H1 (cell line): ENCODE measurements around the gene IFT122. TPM values are rescaled to one million over a fixed set of nuclear protein-coding genes. Genes with fewer than 3 reads are reported as not detected.

ENCODE experiments used
- CTCF ChIA-PET: fragments of 300-600 bp; sonication (Branson Sonifier 250); formaldehyde crosslinking; loops from one replicate; lab custom pipeline; 2021; ENCODE audit not compliant: partially characterized antibody; lab: Charles Lee
- POLR2A ChIA-PET: fragments of 300-600 bp; sonication (Branson Sonifier 250); formaldehyde crosslinking; loops from one replicate; lab custom pipeline; 2021; ENCODE audit warnings: inconsistent platforms; ENCODE audit not compliant: partially characterized antibody; lab: Charles Lee
- DNase-seq, 2 experiments: peaks; one replicate each; pipeline versions ENCODE4 v3.0.0 to v3.0.0-alpha.2; 2010 to 2022; ENCODE audit warnings: low spot score in 2 of 2, low read depth in 1 of 2, mixed read lengths in 1 of 2
- FAIRE-seq: peaks from 2 replicates; lab custom pipeline; 2011; peaks lifted over from hg19 to GRCh38; lab: Jason Lieb, UNC
- H2AFZ ChIP-seq: 2 replicates; pipeline ENCODE4 v1.8.1; 2012; ENCODE audit warnings: low read length, inconsistent platforms
- H2AK5ac ChIP-seq: 2 replicates; pipeline ENCODE4 v1.6.1; 2013; ENCODE audit warnings: low read depth, low read length
- H2BK120ac ChIP-seq: replicated peaks from 2 replicates; pipeline ENCODE3; 2013; ENCODE audit warnings: low read depth, low read length, inconsistent platforms
- H2BK12ac ChIP-seq: 2 replicates; pipeline ENCODE4 v1.6.1; 2013; ENCODE audit warnings: low read depth, low read length
- H2BK15ac ChIP-seq: 2 replicates; pipeline ENCODE4 v1.6.1; 2013; ENCODE audit warnings: low read length
- H2BK20ac ChIP-seq: 2 replicates; pipeline ENCODE4 v1.6.1; 2013; ENCODE audit warnings: low read length
- H2BK5ac ChIP-seq: 2 replicates; pipeline ENCODE4 v1.6.1; 2013; ENCODE audit warnings: low read depth, low read length
- H3K14ac ChIP-seq: 2 replicates; pipeline ENCODE4 v1.6.1; 2013; ENCODE audit warnings: inconsistent platforms; ENCODE audit not compliant: insufficient read length
- H3K18ac ChIP-seq: 2 replicates; pipeline ENCODE4 v1.6.1; 2013; ENCODE audit warnings: low read length; ENCODE audit errors: extremely low read depth
- H3K23ac ChIP-seq: 2 replicates; pipeline ENCODE4 v1.6.1; 2013; ENCODE audit warnings: inconsistent platforms; ENCODE audit not compliant: insufficient read length
- H3K23me2 ChIP-seq: 2 replicates; pipeline ENCODE4 v1.6.1; 2013; ENCODE audit warnings: low read depth, low read length
- H3K27ac ChIP-seq: 2 replicates; pipeline ENCODE4 v1.6.1; 2011; ENCODE audit warnings: low read depth, low read length, inconsistent platforms
- H3K27me3 ChIP-seq, 4 experiments: replicated peaks in 1 of 4; 1 replicate in 1 of 4; 2 replicates in 3 of 4; pipeline versions ENCODE4 v1.6.1 to v1.8.1; 2011 to 2013; ENCODE audit warnings: low read length in 3 of 4, mild to moderate bottlenecking in 3 of 4, inconsistent platforms in 2 of 4, mixed read lengths in 2 of 4, moderate library complexity in 1 of 4; ENCODE audit not compliant: control insufficient read depth in 3 of 4, insufficient read depth in 3 of 4; ENCODE audit errors: extremely low read depth in 1 of 4
- H3K36me3 ChIP-seq, 4 experiments: 2 replicates each; pipeline versions ENCODE4 v1.6.1 to v1.8.1; 2011 to 2013; ENCODE audit warnings: mild to moderate bottlenecking in 4 of 4, low read length in 3 of 4, moderate library complexity in 2 of 4, control low read depth in 1 of 4, inconsistent platforms in 1 of 4; ENCODE audit not compliant: insufficient read depth in 4 of 4, control insufficient read depth in 2 of 4
- H3K4ac ChIP-seq: replicated peaks from 2 replicates; pipeline ENCODE3; 2013; ENCODE audit warnings: low read length, low read depth, mixed read lengths, inconsistent platforms; ENCODE audit not compliant: insufficient read length
- H3K4me1 ChIP-seq, 4 experiments: replicated peaks in 1 of 4; 1 replicate in 1 of 4; 2 replicates in 3 of 4; pipeline versions ENCODE4 v1.6.1 to v1.8.1; 2011 to 2013; ENCODE audit warnings: low read length in 3 of 4, inconsistent platforms in 2 of 4, mixed read lengths in 1 of 4; ENCODE audit not compliant: insufficient read depth in 4 of 4, control insufficient read depth in 3 of 4
- H3K4me2 ChIP-seq, 2 experiments: 2 replicates each; pipeline versions ENCODE4 v1.6.1 to v1.8.1; 2011 to 2013; ENCODE audit warnings: low read depth in 2 of 2, low read length in 2 of 2, control low read depth in 1 of 2, inconsistent platforms in 1 of 2, mild to moderate bottlenecking in 1 of 2; ENCODE audit not compliant: insufficient read depth in 1 of 2
- H3K4me3 ChIP-seq, 4 experiments: fragments of 200-600, 300-600 bp in 1 of 4; sonication (generic), shearing (Covaris generic), sonication (Bioruptor Twin) in 1 of 4; 2 replicates each; pipeline versions ENCODE4 v1.5.1 to v1.8.1; 2011 to 2016; ENCODE audit warnings: low read length in 4 of 4, low read depth in 3 of 4, control low read depth in 2 of 4, inconsistent platforms in 2 of 4, mild to moderate bottlenecking in 2 of 4, mixed read lengths in 1 of 4, moderate library complexity in 1 of 4; ENCODE audit not compliant: insufficient read depth in 2 of 4; ENCODE audit errors: extremely low read depth in 1 of 4
- H3K56ac ChIP-seq: replicated peaks from 2 replicates; pipeline ENCODE3; 2013; ENCODE audit warnings: low read depth, mild to moderate bottlenecking, mixed read lengths, low read length, inconsistent platforms; ENCODE audit not compliant: insufficient read length
- H3K79me1 ChIP-seq: 2 replicates; pipeline ENCODE4 v1.6.1; 2013; ENCODE audit warnings: low read depth, low read length, control low read depth
- H3K79me2 ChIP-seq, 2 experiments: 2 replicates each; pipeline versions ENCODE4 v1.6.1 to v1.8.1; 2012 to 2013; ENCODE audit warnings: low read length in 2 of 2, mild to moderate bottlenecking in 2 of 2, inconsistent platforms in 1 of 2; ENCODE audit not compliant: insufficient read depth in 2 of 2, control insufficient read depth in 1 of 2
- H3K9ac ChIP-seq, 4 experiments: replicated peaks in 1 of 4; 1 replicate in 1 of 4; 2 replicates in 3 of 4; pipeline versions ENCODE4 v1.6.1 to v1.8.1; 2011 to 2013; ENCODE audit warnings: low read depth in 3 of 4, low read length in 3 of 4, control low read depth in 2 of 4, mild to moderate bottlenecking in 2 of 4, moderate library complexity in 2 of 4, inconsistent platforms in 1 of 4; ENCODE audit errors: extremely low read depth in 1 of 4
- H3K9me3 ChIP-seq, 2 experiments: 2 replicates each; pipeline versions ENCODE4 v1.6.1 to v1.8.1; 2012 to 2013; ENCODE audit warnings: mild to moderate bottlenecking in 2 of 2, moderate library complexity in 2 of 2, control low read depth in 1 of 2, inconsistent platforms in 1 of 2, low read depth in 1 of 2, low read length in 1 of 2, mixed read lengths in 1 of 2; ENCODE audit not compliant: insufficient read depth in 2 of 2
- H4K20me1 ChIP-seq, 2 experiments: replicated peaks in 1 of 2; 2 replicates each; pipeline versions ENCODE3 to v1.8.1; 2011 to 2013; ENCODE audit warnings: inconsistent platforms in 2 of 2, low read length in 2 of 2, mild to moderate bottlenecking in 1 of 2; ENCODE audit not compliant: insufficient read depth in 2 of 2, control insufficient read depth in 1 of 2
- H4K5ac ChIP-seq: 2 replicates; pipeline ENCODE4 v1.6.1; 2013; ENCODE audit warnings: low read length, low read depth, mixed read lengths, inconsistent platforms; ENCODE audit not compliant: insufficient read length
- H4K8ac ChIP-seq: 2 replicates; pipeline ENCODE4 v1.8.0; 2013; ENCODE audit warnings: mild to moderate bottlenecking, moderate library complexity, low read length, inconsistent platforms; ENCODE audit not compliant: insufficient read depth; ENCODE audit errors: extremely low read depth
- H4K91ac ChIP-seq: replicated peaks from 2 replicates; pipeline ENCODE3; 2013; ENCODE audit warnings: low read length, mixed read lengths, inconsistent platforms; ENCODE audit not compliant: insufficient read length
- CREB1 ChIP-seq: IDR thresholded peaks from 2 replicates; pipeline ENCODE4 v1.6.1; 2012; ENCODE audit warnings: inconsistent platforms
- EZH2 ChIP-seq: fragments of 200-600 bp; sonication (generic); IDR thresholded peaks from 2 replicates; pipeline ENCODE4 v1.7.1; 2012; ENCODE audit warnings: low read depth, mild to moderate bottlenecking, moderate library complexity, low read length, inconsistent platforms; ENCODE audit not compliant: severe bottlenecking
- TAF1 ChIP-seq: IDR thresholded peaks from 2 replicates; pipeline ENCODE4 v1.6.1; 2011; ENCODE audit warnings: mild to moderate bottlenecking, low read depth, low read length
- USF2 ChIP-seq: IDR thresholded peaks from 2 replicates; pipeline ENCODE4 v1.6.1; 2011; ENCODE audit warnings: low read length, improper control_type of control experiment
- WGBS, 2 experiments: shearing (Covaris generic) in 1 of 2; methylation state at CpG; one replicate each; pipeline versions ENCODE4 v1.1.6 to v1.1.7; 2013 to 2015; ENCODE audit warnings: low lambda C conversion rate in 2 of 2, mixed read lengths in 2 of 2, inconsistent platforms in 1 of 2, low coverage in 1 of 2, missing lambda C conversion rate in 1 of 2; ENCODE audit not compliant: insufficient replicate concordance in 2 of 2, insufficient coverage in 1 of 2, insufficient read length in 1 of 2; ENCODE audit errors: extremely low coverage in 1 of 2, missing lambda C conversion rate in 1 of 2; 5-methylcytosine and 5-hydroxymethylcytosine counted together
- polyA plus RNA-seq, 7 experiments: library from polyadenylated mRNA; depleted of rRNA in 3 of 7; stranded (reverse) in 5 of 7; unstranded in 2 of 7; fragments of >200 nt in 5 of 7; fragments of 200-250 nt in 2 of 7; gene quantifications; 1 replicate in 5 of 7; 2 replicates in 1 of 7; 4 replicates in 1 of 7; pipeline versions ENCODE4 v1.2.1 to v1.2.3, GENCODE V29; 2011 to 2013; ENCODE audit warnings: missing spikeins in 2 of 7, mixed read lengths in 2 of 7
- total RNA-seq: library from RNA; stranded (reverse); fragmentation: NEBNext Ultra II Directional; extraction: Animal tissue kit (Norgen Biotek cat#: 25700); gene quantifications from 2 replicates; pipeline ENCODE4 v1.2.1, GENCODE V29; 2021

The IFT122 gene
- total and polyA plus RNA-seq, 2 of the 8 experiments (the other 6 are each of a cell fraction or from before 2014, with no cell fraction given): 23.7 to 25.1 TPM

GRCh38 chr3:129536374-129536667 lies 96.3 kb downstream of the IFT122 start:
- no peak overlapping the region for H3K9ac ChIP-seq
- H2AK5ac ChIP-seq: no peak overlapping the region
- H2BK15ac ChIP-seq: no peak overlapping the region
- no peaks in the 10 kb centered on the region for H3K23me2 ChIP-seq
- no peaks in the 10 kb centered on the region for H3K36me3 ChIP-seq
- no peak overlapping the region for H3K4ac ChIP-seq
- no peak overlapping the region for H3K4me3 ChIP-seq
- H2BK5ac ChIP-seq: no peak overlapping the region
- H2BK20ac ChIP-seq: no peak overlapping the region
- no peak for DNase-seq
- H3K27ac ChIP-seq: no peak overlapping the region
- H2BK120ac ChIP-seq: no peak overlapping the region
- no peak overlapping the region for H3K23ac ChIP-seq
- H3K4me2 ChIP-seq: no peak overlapping the region
- H4K8ac ChIP-seq: no peak overlapping the region
- no peaks in the 10 kb centered on the region for H3K9me3 ChIP-seq
- TF ChIP-seq CREB1: no peak
- no peak for TF ChIP-seq TAF1
- peak; percentile 58; the same call in 1 of the 2 replicates for TF ChIP-seq USF2
- no peak for TF ChIP-seq EZH2
- CTCF ChIA-PET: interaction anchor here (1.2 to 1.8 kb wide), 2 partner anchors 14 to 23 kb away, joined by 3 to 4 read pairs; no protein-coding TSS in a partner anchor
- POLR2A ChIA-PET: no interaction called here
- no peaks in the 10 kb centered on the region for H3K79me2 ChIP-seq
- no peak overlapping the region for H3K56ac ChIP-seq
- H4K91ac ChIP-seq: no peak overlapping the region
- H3K79me1 ChIP-seq: no peaks in the 10 kb centered on the region
- H3K4me1 ChIP-seq: peaks cover 4 to 10% (median 6%) of the 10 kb centered on the region in 4 experiments
- no peak overlapping the region for H2AFZ ChIP-seq
- peak overlapping the region; percentile 22; the same call in 1 of the 2 replicates for H2BK12ac ChIP-seq
- H3K18ac ChIP-seq: no peak overlapping the region
- WGBS, 2 experiments: 93% methylated on average over 2 of the region's 2 CpGs; no CpG with 5 or more reads in 1 of the 2 experiments
- H3K14ac ChIP-seq: no peak overlapping the region
- H4K5ac ChIP-seq: no peak overlapping the region
- no peaks in the 10 kb centered on the region for H3K27me3 ChIP-seq
- H4K20me1 ChIP-seq: no peaks in the 10 kb centered on the region
- FAIRE-seq: no peak
